T-helper 9 cell (primary cell): Measurements from ENCODE around the gene MADCAM1.

Experiments used
- DNase-seq: peaks from one replicate; pipeline ENCODE4 v3.0.0-alpha.2; 2020

Gene MADCAM1

GRCh38 chr19:532561-533363 is 36.5 kb downstream of the MADCAM1 start:
- DNase-seq, result peak; percentile 33

- DNase-seq, result no peak
Observed at GRCh38 chr19:533364-534058, 37.2 kb downstream of the MADCAM1 start.

GRCh38 chr19:534088-534487 is 37.8 kb downstream of the MADCAM1 start:
- no peak for DNase-seq

- DNase-seq, result no peak
Observed at GRCh38 chr19:535017-535835, 38.9 kb downstream of the MADCAM1 start.

- no peak for DNase-seq
Observed at GRCh38 chr19:536031-536880, 40.0 kb downstream of the MADCAM1 start.

GRCh38 chr19:536881-537404 is 40.7 kb downstream of the MADCAM1 start:
- no peak for DNase-seq

- DNase-seq, result no peak
Observed at GRCh38 chr19:538641-539428, 42.5 kb downstream of the MADCAM1 start.

- no peak for DNase-seq
Observed at GRCh38 chr19:539429-540030, 43.2 kb downstream of the MADCAM1 start.

- no peak for DNase-seq
Observed at GRCh38 chr19:540867-541637, 44.8 kb downstream of the MADCAM1 start.

- no peak for DNase-seq
Observed at GRCh38 chr19:541699-542098, 45.4 kb downstream of the MADCAM1 start.

- DNase-seq, result no peak
Observed at GRCh38 chr19:542173-542866, 46.0 kb downstream of the MADCAM1 start.

GRCh38 chr19:543910-544608 is 47.8 kb downstream of the MADCAM1 start, which contains the start of gene GZMM:
Gene GZMM, plus strand, starts transcription at chr19:544053. Its CDS starts 19 bp downstream, at chr19:544072.
- peak; percentile 73 for DNase-seq

- no peak for DNase-seq
Observed at GRCh38 chr19:547117-547516, 50.8 kb downstream of the MADCAM1 start.

GRCh38 chr19:547836-548720 is 51.8 kb downstream of the MADCAM1 start:
- DNase-seq, result no peak

GRCh38 chr19:548886-549830 is 52.9 kb downstream of the MADCAM1 start:
- no peak for DNase-seq

GRCh38 chr19:554817-555216 is 58.5 kb downstream of the MADCAM1 start:
- no peak for DNase-seq
